ENCODE data around the gene TRABD2B.

Gene TRABD2B

GRCh38 chr1:47935856-47936255 is 61.3 kb downstream of the TRABD2B start:
- no peak for DNase-seq (ENCODE audit: low spot score)

GRCh38 chr1:47935163-47935562 is 62.0 kb downstream of the TRABD2B start:
- no peak for DNase-seq (ENCODE audit: low spot score)

GRCh38 chr1:47934243-47934805 is 62.9 kb downstream of the TRABD2B start:
- no peak for DNase-seq (ENCODE audit: low spot score)

GRCh38 chr1:47932743-47933142 is 64.4 kb downstream of the TRABD2B start:
- DNase-seq (ENCODE audit: low spot score): no peak

- no peak for DNase-seq (ENCODE audit: low spot score)
Observed at GRCh38 chr1:47931395-47931794, 65.8 kb downstream of the TRABD2B start.

- DNase-seq (ENCODE audit: low spot score): no peak
Observed at GRCh38 chr1:47930210-47930840, 66.9 kb downstream of the TRABD2B start.

GRCh38 chr1:47927165-47927564 is 70.0 kb downstream of the TRABD2B start:
- no peak for DNase-seq (ENCODE audit: low spot score)

- no peak for DNase-seq (ENCODE audit: low spot score)
Observed at GRCh38 chr1:47926461-47926999, 70.7 kb downstream of the TRABD2B start.

- no peak for DNase-seq (ENCODE audit: low spot score)
Observed at GRCh38 chr1:47924270-47925048, 72.7 kb downstream of the TRABD2B start.

GRCh38 chr1:47921935-47922415 is 75.2 kb downstream of the TRABD2B start:
- DNase-seq (ENCODE audit: low spot score): no peak

- DNase-seq (ENCODE audit: low spot score): no peak
Observed at GRCh38 chr1:47919113-47919833, 77.9 kb downstream of the TRABD2B start.

- DNase-seq (ENCODE audit: low spot score): no peak
Observed at GRCh38 chr1:47918257-47918867, 78.8 kb downstream of the TRABD2B start.

- no peak for DNase-seq (ENCODE audit: low spot score)
Observed at GRCh38 chr1:47917687-47918086, 79.5 kb downstream of the TRABD2B start.

- no peak for DNase-seq (ENCODE audit: low spot score)
Observed at GRCh38 chr1:47915677-47916353, 81.4 kb downstream of the TRABD2B start.

- no peak for DNase-seq (ENCODE audit: low spot score)
Observed at GRCh38 chr1:47914952-47915676, 82.1 kb downstream of the TRABD2B start.

GRCh38 chr1:47914218-47914938 is 82.8 kb downstream of the TRABD2B start:
- no peak for DNase-seq (ENCODE audit: low spot score)

- DNase-seq (ENCODE audit: low spot score): no peak
Observed at GRCh38 chr1:47913225-47913823, 83.9 kb downstream of the TRABD2B start.

GRCh38 chr1:47912756-47913155 is 84.4 kb downstream of the TRABD2B start:
- DNase-seq (ENCODE audit: low spot score): no peak

- no peak for DNase-seq (ENCODE audit: low spot score)
Observed at GRCh38 chr1:47911892-47912291, 85.3 kb downstream of the TRABD2B start.

Data from CD4-positive, alpha-beta T cell treated with Interleukin-6 at 100 ng/mL for 8 hours (primary cell).